Calu3 (cell line): ENCODE data around the gene ENPP6. TPM values are rescaled to one million over a fixed set of nuclear protein-coding genes. Genes with fewer than 3 reads are reported as not detected.

Experiments used
- BruUV-seq: library from RNA; stranded (reverse); fragments of 400-500 nt; replicated peaks from 2 replicates; lab custom pipeline; 2021; lab: Mats Ljungman, UMichigan
- CTCF ChIA-PET: fragments of 300-600 bp; sonication (Branson Sonifier 250); formaldehyde crosslinking; loops from one replicate; lab custom pipeline; 2022; ENCODE audit warnings: antibody characterized with exemption; lab: Charles Lee
- DNase-seq: peaks from one replicate; pipeline ENCODE4 v3.0.0; 2022
- H3K27ac Mint-ChIP-seq: one replicate; pipeline ENCODE4 v1.8.0; 2022; ENCODE audit warnings: mixed read lengths; ENCODE audit not compliant: unreplicated experiment
- H3K27me3 Mint-ChIP-seq: one replicate; pipeline ENCODE4 v1.8.0; 2022; ENCODE audit warnings: mixed read lengths; ENCODE audit not compliant: unreplicated experiment
- H3K36me3 Mint-ChIP-seq: one replicate; pipeline ENCODE4 v1.8.0; 2022; ENCODE audit warnings: mild to moderate bottlenecking, moderate library complexity, mixed read lengths; ENCODE audit not compliant: insufficient read depth, unreplicated experiment
- H3K4me1 Mint-ChIP-seq: one replicate; pipeline ENCODE4 v1.8.0; 2022; ENCODE audit warnings: mild to moderate bottlenecking, low read depth, mixed read lengths; ENCODE audit not compliant: unreplicated experiment
- H3K4me3 Mint-ChIP-seq: one replicate; pipeline ENCODE4 v1.8.0; 2022; ENCODE audit warnings: mild to moderate bottlenecking, low read depth, moderate library complexity, mixed read lengths; ENCODE audit not compliant: unreplicated experiment
- H3K9me3 Mint-ChIP-seq: one replicate; pipeline ENCODE4 v1.8.0; 2022; ENCODE audit warnings: low read depth, mixed read lengths; ENCODE audit not compliant: unreplicated experiment
- CTCF ChIP-seq: fragments of 200-600 bp; IDR thresholded peaks from one replicate; pipeline ENCODE4 v1.8.0; 2022; ENCODE audit warnings: antibody characterized with exemption; ENCODE audit not compliant: unreplicated experiment
- intact Hi-C: fragments of 100-400 bp; cut with micrococcal nuclease; formaldehyde crosslinking; loops from one replicate; pipeline ENCODE4 v1.10.0; 2022; ENCODE audit not compliant: unreplicated experiment
- total RNA-seq: library from RNA; stranded (reverse); gene quantifications from 2 replicates; pipeline ENCODE4 v1.2.3, GENCODE V29; 2022

The ENPP6 gene
- total RNA-seq, 1 experiment from 2014 or later: not detected

GRCh38 chr4:184247421-184247820, 29.7 kb upstream of the ENPP6 start:
- Mint-ChIP-seq H3K36me3 (no peaks in the 10 kb centered on the region), H3K4me1 (no peaks in the 10 kb centered on the region), H3K27me3 (no peaks in the 10 kb centered on the region), H3K4me3 (no peak overlapping the region), H3K9me3 (peaks cover 2% of the 10 kb centered on the region), H3K27ac (no peak overlapping the region)
- TF ChIP-seq CTCF: no peak
- intact Hi-C loops: no loop called here
- CTCF ChIA-PET: interaction anchor here (0.7 kb wide), 1 partner anchor 59 kb away, joined by 3 read pairs; no protein-coding TSS in a partner anchor
- no TSS peak for BruUV-seq
- DNase-seq: no peak

GRCh38 chr4:184246426-184246825, 28.8 kb upstream of the ENPP6 start:
- no TSS peak for BruUV-seq
- CTCF ChIA-PET: no interaction called here

GRCh38 chr4:184238072-184238745, 20.5 kb upstream of the ENPP6 start:
- Mint-ChIP-seq H3K4me3 (no peak overlapping the region), H3K27me3 (peaks cover 23% of the 10 kb centered on the region), H3K27ac (no peak overlapping the region), H3K4me1 (no peaks in the 10 kb centered on the region), H3K9me3 (no peaks in the 10 kb centered on the region), H3K36me3 (no peaks in the 10 kb centered on the region)
- no TSS peak for BruUV-seq
- DNase-seq: no peak
- TF ChIP-seq CTCF: no peak
- intact Hi-C loops: no loop called here
- CTCF ChIA-PET: no interaction called here

More at GRCh38 chr4:184246426-184246825, 28.8 kb upstream of the ENPP6 start:
- no peak overlapping the region for H3K27ac Mint-ChIP-seq
- no peak for DNase-seq
- H3K9me3 Mint-ChIP-seq: no peaks in the 10 kb centered on the region
- no peak overlapping the region for H3K4me3 Mint-ChIP-seq
- H3K36me3 Mint-ChIP-seq: no peaks in the 10 kb centered on the region
- H3K27me3 Mint-ChIP-seq: no peaks in the 10 kb centered on the region
- intact Hi-C loops: no loop called here
- no peak for TF ChIP-seq CTCF
- no peaks in the 10 kb centered on the region for H3K4me1 Mint-ChIP-seq

GRCh38 chr4:184237612-184238011, 19.9 kb upstream of the ENPP6 start:
- Mint-ChIP-seq H3K4me1 (no peaks in the 10 kb centered on the region), H3K9me3 (no peaks in the 10 kb centered on the region), H3K4me3 (no peak overlapping the region), H3K36me3 (no peaks in the 10 kb centered on the region), H3K27ac (no peak overlapping the region), H3K27me3 (peaks cover 23% of the 10 kb centered on the region)
- DNase-seq: no peak
- BruUV-seq: no TSS peak
- intact Hi-C loops: no loop called here
- CTCF ChIA-PET: no interaction called here
- no peak for TF ChIP-seq CTCF
